GM21529 (cell line): Measurements from ENCODE around the gene CMSS1.

ENCODE experiments used
- ATAC-seq: cut with Tn5 transposase; IDR thresholded peaks from one replicate; pipeline ENCODE4 v1.9.1; 2021; ENCODE audit not compliant: unreplicated experiment

CMSS1 gene

GRCh38 chr3:99954914-99955644 lies 137.4 kb downstream of the CMSS1 start:
- ATAC-seq, result no peak

- ATAC-seq, result no peak
Measured at GRCh38 chr3:99955773-99956562, 138.3 kb downstream of the CMSS1 start.

- ATAC-seq, result no peak
Measured at GRCh38 chr3:99957151-99957796, 139.6 kb downstream of the CMSS1 start.

GRCh38 chr3:99958222-99958912 lies 140.7 kb downstream of the CMSS1 start:
- ATAC-seq, result no peak

- ATAC-seq, result no peak
Measured at GRCh38 chr3:99960123-99960878, 142.6 kb downstream of the CMSS1 start.

GRCh38 chr3:99960941-99961340 lies 143.3 kb downstream of the CMSS1 start:
- no peak for ATAC-seq

GRCh38 chr3:99961756-99962515 lies 144.3 kb downstream of the CMSS1 start:
- ATAC-seq, result no peak

GRCh38 chr3:99962703-99963102 lies 145.0 kb downstream of the CMSS1 start:
- ATAC-seq, result no peak

- no peak for ATAC-seq
Measured at GRCh38 chr3:99965077-99965476, 147.4 kb downstream of the CMSS1 start.

- ATAC-seq, result no peak
Measured at GRCh38 chr3:99965681-99966408, 148.2 kb downstream of the CMSS1 start.

- no peak for ATAC-seq
Measured at GRCh38 chr3:99966662-99967416, 149.2 kb downstream of the CMSS1 start.

GRCh38 chr3:99967796-99968195 lies 150.1 kb downstream of the CMSS1 start:
- ATAC-seq, result no peak

- no peak for ATAC-seq
Measured at GRCh38 chr3:99969136-99969535, 151.5 kb downstream of the CMSS1 start.

- ATAC-seq, result peak; percentile 98
Measured at GRCh38 chr3:99970198-99970597, 152.5 kb downstream of the CMSS1 start.

- no peak for ATAC-seq
Measured at GRCh38 chr3:99971761-99972160, 154.1 kb downstream of the CMSS1 start.

- ATAC-seq, result no peak
Measured at GRCh38 chr3:99972380-99973104, 154.9 kb downstream of the CMSS1 start.

- ATAC-seq, result no peak
Measured at GRCh38 chr3:99974989-99975388, 157.3 kb downstream of the CMSS1 start.

GRCh38 chr3:99976584-99976983 lies 158.9 kb downstream of the CMSS1 start:
- no peak for ATAC-seq
